ENCODE data around the gene ALK. TPM values are rescaled to one million over a fixed set of nuclear protein-coding genes. Genes with fewer than 3 reads are reported as not detected.

Gene ALK
- total RNA-seq, 3 donors from 2014 or later, result 0.07 to 2.4 (median 0.09) TPM

DNA sequence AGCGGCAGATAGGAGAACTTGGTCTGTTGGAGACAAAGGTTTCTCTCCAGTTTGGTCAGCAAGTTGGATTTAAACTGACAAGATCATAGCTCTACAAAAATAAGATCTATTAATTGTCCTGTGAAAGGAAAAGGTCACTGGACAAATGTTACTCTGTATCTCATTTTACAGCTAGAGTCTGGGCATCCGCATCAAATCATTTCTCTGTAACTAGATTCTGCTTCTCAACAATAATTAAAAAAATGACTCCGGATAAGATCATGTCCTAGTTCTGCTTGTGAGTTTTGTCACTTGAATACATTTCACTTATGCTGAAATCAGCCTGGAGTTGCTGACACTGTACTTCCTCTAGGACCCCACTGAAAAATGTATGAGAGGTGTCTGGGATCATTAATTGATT is 310.8 kb downstream of the ALK start:
- TF ChIP-seq, protein P1, sequence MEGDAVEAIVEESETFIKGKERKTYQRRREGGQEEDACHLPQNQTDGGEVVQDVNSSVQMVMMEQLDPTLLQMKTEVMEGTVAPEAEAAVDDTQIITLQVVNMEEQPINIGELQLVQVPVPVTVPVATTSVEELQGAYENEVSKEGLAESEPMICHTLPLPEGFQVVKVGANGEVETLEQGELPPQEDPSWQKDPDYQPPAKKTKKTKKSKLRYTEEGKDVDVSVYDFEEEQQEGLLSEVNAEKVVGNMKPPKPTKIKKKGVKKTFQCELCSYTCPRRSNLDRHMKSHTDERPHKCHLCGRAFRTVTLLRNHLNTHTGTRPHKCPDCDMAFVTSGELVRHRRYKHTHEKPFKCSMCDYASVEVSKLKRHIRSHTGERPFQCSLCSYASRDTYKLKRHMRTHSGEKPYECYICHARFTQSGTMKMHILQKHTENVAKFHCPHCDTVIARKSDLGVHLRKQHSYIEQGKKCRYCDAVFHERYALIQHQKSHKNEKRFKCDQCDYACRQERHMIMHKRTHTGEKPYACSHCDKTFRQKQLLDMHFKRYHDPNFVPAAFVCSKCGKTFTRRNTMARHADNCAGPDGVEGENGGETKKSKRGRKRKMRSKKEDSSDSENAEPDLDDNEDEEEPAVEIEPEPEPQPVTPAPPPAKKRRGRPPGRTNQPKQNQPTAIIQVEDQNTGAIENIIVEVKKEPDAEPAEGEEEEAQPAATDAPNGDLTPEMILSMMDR (IDR thresholded peaks at IDR 0.05), result no peak
- no peaks in the 10 kb centered on the region for H3K9me3 ChIP-seq
- ATAC-seq, result no peak
- no peak overlapping the region for H3K4me3 ChIP-seq
- no peaks in the 10 kb centered on the region for H3K4me1 ChIP-seq (ENCODE audit: low read depth)
- no peaks in the 10 kb centered on the region for H3K36me3 ChIP-seq (ENCODE audit: low read depth)
- intact Hi-C loops (cut with DNase I, micrococcal nuclease), result no loop called here
- DNase-seq, result no peak

DNA sequence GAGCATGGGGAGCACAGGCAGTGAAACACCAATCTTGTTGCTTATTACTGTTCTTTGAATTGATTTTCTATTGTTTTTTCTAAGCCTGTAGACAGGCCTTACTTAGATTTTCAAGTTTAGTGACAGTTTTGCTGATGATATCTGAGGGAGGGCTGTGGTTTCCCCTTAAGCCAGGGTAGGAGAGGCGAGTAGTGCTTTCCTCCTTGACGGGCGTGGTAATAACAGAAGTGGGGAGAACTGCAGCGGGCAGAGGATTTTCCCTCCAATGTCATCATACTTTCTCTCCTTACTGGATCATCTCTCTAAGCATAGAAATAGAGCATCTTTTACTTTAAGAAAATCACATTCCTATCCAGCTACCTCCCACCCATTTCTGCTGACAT is 314.4 kb downstream of the ALK start:
- Histone ChIP-seq H3K9me3 (no peaks in the 10 kb centered on the region), H3K4me3 (no peak overlapping the region), H3K36me3 (ENCODE audit: low read depth) (no peaks in the 10 kb centered on the region), H3K4me1 (ENCODE audit: low read depth) (no peaks in the 10 kb centered on the region)
- TF ChIP-seq, protein P1 (IDR thresholded peaks at IDR 0.05), result no peak
- ATAC-seq, result no peak
- intact Hi-C loops (cut with DNase I, micrococcal nuclease), result no loop called here
- no peak for DNase-seq

DNA sequence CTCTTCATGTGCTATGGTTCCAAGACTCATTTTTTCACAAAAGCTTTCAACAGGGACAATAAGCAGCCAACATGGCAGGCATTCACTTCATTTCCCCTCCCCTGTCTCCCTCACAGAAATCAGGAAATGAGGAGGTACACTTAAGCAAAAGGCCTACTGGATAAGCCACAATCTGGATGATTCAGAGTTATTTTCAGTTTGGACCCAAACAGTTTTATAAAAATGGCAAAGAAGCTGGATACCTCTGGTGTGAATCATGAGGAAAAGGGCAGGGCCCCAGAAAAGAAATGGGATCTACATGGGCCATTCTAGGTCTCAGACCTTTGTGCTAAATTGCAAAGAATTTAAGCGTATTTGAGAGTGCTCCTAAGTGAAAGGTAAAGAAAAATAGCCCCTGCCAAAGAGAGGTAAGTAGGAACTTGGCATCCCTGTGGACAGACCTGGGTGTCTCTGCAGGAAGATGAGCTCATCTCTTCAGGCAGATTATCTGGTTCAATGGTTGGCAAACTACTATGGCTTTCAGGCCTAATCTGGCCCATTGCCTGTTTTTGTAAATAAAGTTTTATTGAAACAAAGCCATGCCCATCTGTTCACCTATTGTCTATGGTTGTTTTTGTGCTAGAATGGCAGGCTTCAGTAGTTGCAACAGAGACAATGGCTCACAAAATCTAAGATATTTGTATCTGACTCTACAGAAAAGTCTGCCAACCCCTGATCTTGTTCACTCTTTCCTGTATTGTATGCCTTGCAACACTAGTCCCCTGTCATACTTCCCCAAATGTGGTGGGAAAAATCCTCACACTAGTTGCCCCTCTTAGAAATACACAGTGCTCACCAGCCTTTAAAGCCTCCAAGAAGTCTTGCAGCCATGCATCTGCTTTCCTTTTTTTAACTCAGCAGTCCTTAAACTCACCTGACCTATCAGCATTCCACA is 315.0 kb downstream of the ALK start:
- no peaks in the 10 kb centered on the region for H3K4me1 ChIP-seq (ENCODE audit: low read depth)
- no peaks in the 10 kb centered on the region for H3K36me3 ChIP-seq (ENCODE audit: low read depth)
- DNase-seq (no peak), ATAC-seq (no peak)
- TF ChIP-seq, protein P1 (IDR thresholded peaks at IDR 0.05), result no peak
- no peak overlapping the region for H3K4me3 ChIP-seq
- intact Hi-C loops (cut with DNase I, micrococcal nuclease), result no loop called here
- H3K9me3 ChIP-seq, result no peaks in the 10 kb centered on the region

DNA sequence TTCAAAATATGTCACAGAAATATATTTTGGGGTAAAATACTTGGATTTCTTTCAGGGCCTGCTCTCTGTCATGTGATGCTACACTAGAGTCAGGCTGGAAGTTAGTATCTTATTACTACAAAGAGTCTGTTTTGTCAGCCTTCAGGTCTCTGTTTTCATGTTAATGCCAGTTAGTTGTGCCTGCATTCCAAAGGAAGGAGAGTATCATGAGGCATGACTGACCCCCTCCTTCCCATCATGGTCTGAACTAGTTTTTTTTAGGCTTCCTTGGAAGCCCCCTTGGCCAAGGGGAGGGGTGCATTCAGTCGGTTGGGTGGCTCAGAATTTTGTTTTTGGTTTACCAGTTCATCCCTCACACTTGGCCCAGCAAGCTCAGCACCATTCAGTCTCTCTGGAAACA is 318.0 kb downstream of the ALK start:
- H3K4me1 ChIP-seq (ENCODE audit: low read depth), result no peaks in the 10 kb centered on the region
- TF ChIP-seq, protein P1 (IDR thresholded peaks at IDR 0.05), result no peak
- intact Hi-C loops (cut with DNase I, micrococcal nuclease), result no loop called here
- no peak for ATAC-seq
- DNase-seq, result no peak
- H3K9me3 ChIP-seq, result no peaks in the 10 kb centered on the region
- H3K36me3 ChIP-seq (ENCODE audit: low read depth), result no peaks in the 10 kb centered on the region
- no peak overlapping the region for H3K4me3 ChIP-seq

DNA sequence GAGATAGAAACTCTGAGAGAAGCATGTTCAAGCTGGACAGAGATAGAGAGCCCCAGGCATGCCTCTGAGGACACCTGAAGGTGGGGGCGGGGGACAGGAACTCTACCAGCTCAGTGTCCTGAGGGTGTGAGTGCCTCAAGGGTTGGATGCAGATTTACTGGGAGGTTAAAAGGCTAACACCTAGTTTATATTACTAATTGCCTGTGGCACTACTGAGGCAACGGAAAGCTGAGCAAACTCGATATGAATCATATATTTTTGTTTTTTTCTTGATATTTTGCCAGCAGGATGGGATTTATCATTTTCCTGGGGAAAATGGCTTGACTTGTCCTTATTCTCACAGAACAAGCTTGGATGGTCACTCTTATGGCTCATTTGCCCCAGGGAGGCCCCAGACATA is 319.5 kb downstream of the ALK start:
- TF ChIP-seq, protein P1 (IDR thresholded peaks at IDR 0.05), result no peak
- ATAC-seq, result no peak
- Histone ChIP-seq H3K9me3 (no peaks in the 10 kb centered on the region), H3K4me3 (no peak overlapping the region), H3K4me1 (ENCODE audit: low read depth) (no peaks in the 10 kb centered on the region), H3K36me3 (ENCODE audit: low read depth) (no peaks in the 10 kb centered on the region)
- intact Hi-C loops (cut with DNase I, micrococcal nuclease), result no loop called here
- DNase-seq, result no peak

Data from mucosa of descending colon (tissue), 3 donors.